HCEC 1CT (cell line): ENCODE measurements around the gene ZNF687.
"Not testable (repeated sequence)": the region's sequence is repeated elsewhere in the genome, so short reads cannot be mapped to it uniquely, and the experiment has no call there.

ENCODE experiments used
- DNase-seq: peaks from one replicate; pipeline ENCODE4 v3.0.0-alpha.2; 2017

ZNF687 gene, protein sequence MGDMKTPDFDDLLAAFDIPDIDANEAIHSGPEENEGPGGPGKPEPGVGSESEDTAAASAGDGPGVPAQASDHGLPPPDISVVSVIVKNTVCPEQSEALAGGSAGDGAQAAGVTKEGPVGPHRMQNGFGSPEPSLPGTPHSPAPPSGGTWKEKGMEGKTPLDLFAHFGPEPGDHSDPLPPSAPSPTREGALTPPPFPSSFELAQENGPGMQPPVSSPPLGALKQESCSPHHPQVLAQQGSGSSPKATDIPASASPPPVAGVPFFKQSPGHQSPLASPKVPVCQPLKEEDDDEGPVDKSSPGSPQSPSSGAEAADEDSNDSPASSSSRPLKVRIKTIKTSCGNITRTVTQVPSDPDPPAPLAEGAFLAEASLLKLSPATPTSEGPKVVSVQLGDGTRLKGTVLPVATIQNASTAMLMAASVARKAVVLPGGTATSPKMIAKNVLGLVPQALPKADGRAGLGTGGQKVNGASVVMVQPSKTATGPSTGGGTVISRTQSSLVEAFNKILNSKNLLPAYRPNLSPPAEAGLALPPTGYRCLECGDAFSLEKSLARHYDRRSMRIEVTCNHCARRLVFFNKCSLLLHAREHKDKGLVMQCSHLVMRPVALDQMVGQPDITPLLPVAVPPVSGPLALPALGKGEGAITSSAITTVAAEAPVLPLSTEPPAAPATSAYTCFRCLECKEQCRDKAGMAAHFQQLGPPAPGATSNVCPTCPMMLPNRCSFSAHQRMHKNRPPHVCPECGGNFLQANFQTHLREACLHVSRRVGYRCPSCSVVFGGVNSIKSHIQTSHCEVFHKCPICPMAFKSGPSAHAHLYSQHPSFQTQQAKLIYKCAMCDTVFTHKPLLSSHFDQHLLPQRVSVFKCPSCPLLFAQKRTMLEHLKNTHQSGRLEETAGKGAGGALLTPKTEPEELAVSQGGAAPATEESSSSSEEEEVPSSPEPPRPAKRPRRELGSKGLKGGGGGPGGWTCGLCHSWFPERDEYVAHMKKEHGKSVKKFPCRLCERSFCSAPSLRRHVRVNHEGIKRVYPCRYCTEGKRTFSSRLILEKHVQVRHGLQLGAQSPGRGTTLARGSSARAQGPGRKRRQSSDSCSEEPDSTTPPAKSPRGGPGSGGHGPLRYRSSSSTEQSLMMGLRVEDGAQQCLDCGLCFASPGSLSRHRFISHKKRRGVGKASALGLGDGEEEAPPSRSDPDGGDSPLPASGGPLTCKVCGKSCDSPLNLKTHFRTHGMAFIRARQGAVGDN

DNA sequence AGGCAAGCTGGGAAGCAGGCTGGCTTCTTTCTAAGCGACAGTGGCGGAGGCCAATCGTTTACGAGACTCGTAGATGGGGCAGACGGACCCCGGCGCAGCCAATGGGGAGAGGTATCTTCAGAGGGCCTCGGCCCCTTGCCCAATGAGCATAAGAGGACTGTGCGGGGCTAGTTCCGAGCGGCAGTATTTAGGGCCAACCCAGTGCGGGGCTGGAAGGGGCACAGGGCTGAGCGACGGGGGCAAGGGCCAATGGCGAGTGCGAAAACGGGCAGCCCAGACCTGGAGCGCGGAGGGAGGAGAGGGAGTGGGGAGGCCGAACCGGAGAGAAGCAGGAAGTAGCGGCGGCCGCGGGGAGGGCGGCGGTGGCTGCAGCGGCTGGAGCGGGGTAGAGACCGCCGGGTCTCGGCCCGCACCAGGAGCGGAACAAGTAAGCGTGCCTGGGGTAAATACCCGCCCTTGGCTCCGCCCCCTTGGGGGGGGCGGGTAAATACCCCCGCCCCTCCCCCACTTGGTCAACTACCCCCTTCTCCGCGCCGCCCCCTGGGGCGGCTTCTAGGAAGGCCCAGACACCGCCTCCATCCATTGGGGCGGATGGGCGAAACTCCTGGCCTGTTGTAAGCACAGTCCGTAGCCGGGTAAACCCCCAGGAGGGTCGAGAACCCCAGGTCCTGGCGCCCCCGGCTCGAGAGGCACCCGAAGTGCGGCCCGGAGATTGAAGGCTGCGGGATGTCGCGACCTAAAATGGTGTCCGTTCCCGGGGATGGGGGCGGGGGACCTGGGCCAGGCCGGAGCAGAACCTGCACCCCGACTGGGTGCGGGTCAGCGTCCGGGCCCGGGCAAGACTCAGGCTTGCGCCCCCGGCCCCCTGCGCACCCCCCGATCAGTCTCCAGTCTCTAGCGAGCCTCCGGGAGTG, at the start of gene ZNF687:
TSS of gene ZNF687 (plus strand) at position 331 of the 914 bp plus-strand sequence. CDS start 3,993 bp downstream, outside the sequence.
- DNase-seq, result peak; percentile 100

DNA sequence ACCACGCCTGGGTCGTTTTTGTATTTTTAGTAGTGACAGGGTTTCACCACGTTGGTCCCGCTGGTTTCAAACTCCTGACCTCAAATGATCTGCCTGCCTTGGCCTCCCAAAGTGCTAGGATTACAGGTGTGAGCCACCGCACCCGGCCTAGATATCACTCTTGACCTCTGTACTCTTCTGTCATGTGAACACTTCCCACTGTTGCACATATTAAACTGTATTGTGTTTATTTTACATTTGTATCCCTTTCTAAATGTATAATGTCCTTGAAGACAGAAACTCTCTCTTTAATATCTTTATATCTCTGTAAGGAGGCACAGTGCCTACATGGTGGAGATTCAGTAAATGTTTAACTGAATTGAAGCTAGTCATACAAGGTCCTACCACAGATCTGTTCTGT, 46.9 kb upstream of the ZNF687 start:
- DNase-seq, result no peak

DNA sequence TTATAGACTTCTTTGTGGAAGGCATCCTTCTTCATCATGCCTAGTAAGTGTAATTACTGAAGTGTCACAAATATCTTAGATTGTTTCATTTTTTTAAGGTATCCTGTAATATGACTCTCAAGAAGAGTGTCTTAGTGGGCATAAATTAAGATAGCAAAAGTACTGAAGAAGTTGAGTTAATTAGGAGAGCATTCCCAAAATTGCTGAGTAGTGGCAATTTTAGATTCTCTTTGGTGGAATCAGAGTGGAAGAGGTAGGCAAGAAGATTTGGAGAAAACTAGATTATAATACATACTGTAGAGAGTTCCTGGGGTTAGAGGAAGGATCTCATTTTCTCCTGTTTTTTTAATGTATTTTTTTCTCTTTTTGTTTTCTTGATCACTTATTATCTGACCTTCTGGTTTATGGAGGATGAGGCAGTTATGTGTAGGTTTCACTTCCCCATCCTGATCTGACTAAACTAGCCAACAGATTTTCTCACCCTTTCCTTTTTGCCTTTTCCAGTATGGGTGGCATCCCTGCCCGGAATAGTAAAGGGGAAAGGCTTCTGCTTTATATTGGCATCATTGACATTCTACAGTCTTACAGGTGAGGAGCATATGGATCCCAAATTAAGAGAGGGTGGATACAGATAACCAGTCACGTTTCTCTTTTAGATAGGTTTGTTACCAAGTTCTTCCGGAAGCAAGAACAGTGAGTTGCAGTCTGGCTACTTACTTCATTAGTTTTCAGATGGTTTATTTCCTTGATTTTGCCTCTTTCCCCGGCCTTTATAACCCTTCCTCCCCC, 44.2 kb upstream of the ZNF687 start:
- no peak for DNase-seq

DNA sequence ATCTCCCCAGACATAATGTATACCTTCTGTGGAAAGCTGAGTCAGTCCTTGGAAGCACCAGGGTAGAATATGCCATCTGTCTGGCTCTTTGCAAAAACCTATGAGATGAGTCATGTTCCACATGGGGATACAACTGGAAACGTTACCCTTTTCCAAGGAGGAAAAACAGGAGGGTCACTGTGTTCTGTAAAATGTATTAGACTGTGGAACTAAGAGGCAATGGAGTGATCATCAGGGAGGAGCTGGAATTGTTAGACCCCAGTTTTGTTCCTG, 43.7 kb upstream of the ZNF687 start:
- DNase-seq, result peak; percentile 89

DNA sequence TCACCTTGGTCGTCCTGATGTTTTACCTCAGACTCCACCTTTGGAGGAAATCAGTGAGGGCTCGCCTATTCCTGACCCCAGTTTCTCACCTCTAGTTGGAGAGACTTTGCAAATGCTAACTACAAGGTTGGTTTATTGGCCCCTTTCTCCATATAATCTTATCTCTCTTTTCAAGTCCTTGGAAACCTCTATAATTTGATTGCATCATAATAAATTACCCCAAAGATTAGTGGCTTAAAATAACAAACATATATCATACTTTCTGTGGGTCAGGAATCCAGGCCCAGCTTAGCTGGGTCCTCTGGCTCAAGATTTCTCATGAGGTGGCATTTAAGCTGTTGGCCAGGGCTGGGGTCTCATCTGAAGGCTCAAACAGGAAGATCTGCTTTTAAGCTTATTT, 39.7 kb upstream of the ZNF687 start:
- no peak for DNase-seq

DNA sequence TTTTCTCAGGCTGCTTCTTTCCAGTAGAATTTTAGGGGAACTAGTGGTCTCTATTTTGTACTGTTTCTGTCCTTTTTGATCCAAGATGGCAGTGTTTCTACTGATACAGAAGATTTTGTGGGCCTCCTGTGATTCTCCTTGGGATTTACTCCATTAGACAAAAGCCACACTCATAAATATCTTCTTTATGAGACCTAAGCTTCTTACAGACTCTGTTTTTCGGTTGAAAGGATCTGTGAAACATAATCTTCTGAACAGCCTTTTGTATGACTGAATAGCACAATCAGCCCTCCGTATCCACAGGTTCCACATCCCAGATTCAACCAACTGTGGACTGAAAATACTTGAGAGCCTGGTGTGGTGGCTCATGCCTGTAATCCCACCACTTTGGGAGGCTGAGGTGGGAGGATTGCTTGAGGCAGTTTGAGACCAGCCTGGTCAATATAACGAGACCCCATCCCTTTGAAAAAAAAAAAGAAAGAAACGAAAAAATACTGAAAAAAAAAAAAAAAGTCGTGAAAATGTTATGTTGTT, 38.3 kb upstream of the ZNF687 start:
- DNase-seq, result no peak

DNA sequence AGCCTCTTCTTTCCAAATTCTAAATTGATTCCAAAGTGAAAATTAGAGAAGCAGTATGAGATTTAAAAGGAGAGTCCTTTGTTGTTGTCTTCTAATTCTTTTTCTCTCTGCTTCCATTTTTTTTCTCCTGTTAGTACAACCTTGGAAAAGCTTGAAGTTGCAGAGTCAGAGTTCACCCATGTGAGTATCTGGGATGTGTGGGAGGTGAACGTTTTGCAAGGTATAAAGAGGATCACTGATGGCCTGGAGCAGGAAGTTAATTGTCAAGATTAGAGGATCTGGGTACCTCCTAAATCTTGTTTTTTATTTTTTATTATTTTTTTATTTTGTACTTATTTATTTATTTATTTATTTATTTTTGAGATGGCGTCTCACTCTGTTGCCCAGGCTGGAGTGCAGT, 35.3 kb upstream of the ZNF687 start:
- no peak for DNase-seq

DNA sequence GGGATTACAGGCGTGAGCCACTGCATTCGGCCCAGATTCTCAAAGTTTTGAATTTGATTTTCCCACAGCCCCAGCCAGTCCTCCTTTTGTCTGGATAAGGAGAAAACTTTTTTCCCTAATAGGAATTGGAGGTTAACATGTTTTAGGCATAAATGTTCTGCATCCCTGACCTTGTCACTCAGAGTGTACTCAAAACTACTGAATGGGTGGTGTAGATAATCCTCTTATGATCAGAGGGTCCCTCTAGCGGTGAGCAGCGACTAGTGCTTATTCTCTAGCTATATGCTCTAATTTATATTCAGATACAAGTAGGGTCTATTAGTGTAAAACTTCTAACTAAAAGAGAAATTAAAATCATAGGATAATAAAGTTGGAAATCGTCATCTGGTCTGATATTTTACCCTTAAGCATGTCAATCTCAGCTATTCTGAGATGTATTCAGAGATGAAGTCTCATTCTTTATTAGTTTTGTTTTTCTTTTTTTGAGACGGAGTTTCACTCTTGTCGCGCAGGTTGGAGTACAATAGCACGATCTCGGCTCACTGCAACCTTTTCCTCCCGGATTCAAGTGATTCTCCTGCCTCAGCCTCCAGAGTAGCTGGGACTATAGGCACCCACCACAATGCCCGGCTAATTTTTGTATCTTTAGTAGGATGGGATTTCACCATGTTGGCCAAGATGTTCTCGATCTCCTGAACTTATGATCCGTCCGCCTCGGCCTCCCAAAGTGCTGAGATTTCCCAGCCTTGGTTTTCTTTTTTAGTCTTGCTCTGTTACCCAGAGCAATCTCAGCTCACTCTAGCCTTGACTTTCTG, 30.2 kb upstream of the ZNF687 start:
- DNase-seq, result peak; percentile 84

DNA sequence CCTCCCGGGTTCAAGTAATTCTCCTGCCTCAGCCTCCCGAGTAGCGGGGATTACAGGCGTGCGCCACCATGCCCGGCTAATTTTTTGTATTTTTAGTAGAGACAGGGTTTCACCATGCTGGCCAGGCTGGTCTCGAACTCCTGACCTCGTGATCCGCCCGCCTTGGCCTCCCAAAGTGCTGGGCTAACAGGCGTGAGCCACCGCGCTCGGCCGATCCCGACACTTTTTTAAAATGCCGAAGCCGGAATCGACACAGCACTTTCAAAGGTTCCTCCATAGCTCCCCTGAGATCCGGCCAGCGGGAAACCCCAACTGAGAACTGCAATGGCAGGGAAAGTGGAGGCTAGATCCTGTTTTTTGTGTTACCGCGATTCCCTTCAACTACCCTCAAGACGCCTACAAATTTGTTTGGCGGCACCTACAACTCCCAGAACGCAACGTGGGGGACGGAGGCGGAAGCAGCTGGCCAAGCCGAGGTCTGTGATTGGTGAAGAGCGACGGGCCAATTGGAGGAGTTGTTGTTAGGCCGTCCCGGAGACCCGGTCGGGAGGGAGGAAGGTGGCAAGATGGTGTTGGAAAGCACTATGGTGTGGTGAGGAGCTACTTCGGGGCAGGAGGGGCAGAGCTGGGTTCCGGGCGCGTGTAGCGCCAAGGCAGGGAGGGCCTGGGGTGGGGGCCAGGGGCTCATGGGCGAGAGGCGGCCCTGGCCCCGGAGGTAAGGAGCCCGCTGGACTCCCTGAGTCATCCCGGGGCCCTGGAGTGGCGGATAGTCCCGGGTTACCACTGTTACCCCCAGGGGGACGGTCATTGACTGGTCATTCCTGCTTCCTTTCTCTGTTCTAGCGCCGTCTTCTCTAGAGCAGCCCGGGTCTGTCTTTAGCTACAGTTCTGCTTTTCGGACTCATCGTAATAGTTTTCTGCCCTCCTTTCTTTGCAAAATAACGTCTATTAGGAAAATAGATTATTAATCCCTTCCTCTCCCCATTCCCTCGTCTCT, 27.6 kb upstream of the ZNF687 start, which contains the start of gene PSMD4:
TSS of gene PSMD4 (plus strand) at position 518 of the 997 bp plus-strand sequence. CDS start at position 567, 49 bp downstream.
- peak; percentile 95 for DNase-seq

DNA sequence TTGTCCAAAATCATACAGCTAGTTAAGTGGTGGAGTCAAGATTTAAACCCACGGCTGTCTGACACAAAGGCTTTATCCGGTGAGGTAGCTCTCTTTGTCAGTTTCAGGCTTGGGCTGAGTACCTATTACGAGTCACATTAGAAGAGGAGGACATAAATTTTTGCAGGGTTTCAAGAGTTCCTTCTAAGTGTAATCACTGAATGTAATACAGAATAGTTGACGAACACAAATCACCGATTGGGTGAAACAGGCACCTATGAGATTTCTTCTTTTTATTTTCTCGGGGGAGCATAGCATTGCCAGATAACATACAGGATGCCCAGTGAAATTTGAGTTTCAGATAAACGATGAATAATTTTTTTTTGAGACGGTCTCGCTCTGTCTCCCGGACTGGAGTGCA, 26.7 kb upstream of the ZNF687 start:
- no peak for DNase-seq

DNA sequence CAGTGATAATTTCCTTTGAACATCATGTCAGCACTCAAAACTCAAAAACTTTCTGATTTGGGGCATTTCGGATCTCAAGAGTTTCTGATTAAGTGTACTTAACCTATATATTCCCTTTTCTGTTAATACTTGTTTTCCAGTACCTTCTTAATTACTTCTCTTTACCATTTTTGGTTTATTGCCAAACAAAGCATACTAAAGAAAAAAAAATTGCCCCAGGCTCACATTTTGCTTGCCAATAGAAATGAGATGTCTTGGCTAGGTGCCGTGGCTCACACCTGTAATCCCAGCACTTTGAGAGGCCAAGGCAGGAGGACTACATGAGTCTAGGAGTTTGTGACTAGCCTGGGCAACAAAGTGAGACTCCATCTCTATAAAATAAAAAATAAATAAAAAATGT, 22.7 kb upstream of the ZNF687 start:
- no peak for DNase-seq

DNA sequence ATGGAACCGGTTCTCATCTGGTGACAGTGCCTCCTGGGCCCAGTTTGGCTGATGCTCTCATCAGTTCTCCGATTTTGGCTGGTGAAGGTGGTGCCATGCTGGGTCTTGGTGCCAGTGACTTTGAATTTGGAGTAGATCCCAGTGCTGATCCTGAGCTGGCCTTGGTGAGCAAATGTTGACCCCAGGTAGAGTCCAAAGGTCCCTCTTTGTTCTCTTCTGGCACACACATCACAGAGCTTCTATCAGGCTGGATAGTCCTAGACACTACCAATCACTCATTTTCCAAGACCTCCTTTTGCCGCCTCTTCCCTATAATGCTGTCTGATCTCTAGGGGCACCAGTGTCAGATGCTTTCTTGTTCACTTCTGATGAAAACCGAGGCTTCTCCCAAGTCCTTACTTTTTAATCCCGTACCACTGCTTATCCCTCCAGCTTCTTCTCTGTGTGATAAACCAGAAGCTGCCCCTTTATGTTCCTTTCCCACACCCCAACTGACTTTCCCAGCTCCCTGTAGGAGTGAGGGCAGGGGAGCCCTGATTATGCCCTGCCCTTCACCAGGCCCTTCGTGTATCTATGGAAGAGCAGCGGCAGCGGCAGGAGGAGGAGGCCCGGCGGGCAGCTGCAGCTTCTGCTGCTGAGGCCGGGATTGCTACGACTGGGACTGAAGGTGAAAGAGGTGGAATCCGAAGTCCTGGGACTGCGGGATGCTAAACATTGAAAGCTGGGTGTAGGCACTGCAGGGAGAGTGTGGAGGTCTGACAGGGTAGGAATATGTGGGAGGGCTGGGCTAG, 16.5 kb upstream of the ZNF687 start:
- DNase-seq, result no peak

DNA sequence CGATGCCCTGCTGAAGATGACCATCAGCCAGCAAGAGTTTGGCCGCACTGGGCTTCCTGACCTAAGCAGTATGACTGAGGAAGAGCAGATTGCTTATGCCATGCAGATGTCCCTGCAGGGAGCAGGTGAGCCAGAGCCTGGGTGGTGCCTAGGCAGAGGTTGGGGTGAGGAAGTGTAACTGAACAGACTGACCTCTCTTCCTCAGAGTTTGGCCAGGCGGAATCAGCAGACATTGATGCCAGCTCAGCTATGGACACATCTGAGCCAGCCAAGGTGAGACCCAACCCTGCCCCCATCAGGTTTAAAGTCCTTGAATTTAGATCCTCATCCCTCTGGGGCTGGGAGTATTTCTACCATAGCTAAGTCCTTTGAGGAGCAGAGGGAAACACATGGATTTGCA, 15.8 kb upstream of the ZNF687 start:
- no peak for DNase-seq

DNA sequence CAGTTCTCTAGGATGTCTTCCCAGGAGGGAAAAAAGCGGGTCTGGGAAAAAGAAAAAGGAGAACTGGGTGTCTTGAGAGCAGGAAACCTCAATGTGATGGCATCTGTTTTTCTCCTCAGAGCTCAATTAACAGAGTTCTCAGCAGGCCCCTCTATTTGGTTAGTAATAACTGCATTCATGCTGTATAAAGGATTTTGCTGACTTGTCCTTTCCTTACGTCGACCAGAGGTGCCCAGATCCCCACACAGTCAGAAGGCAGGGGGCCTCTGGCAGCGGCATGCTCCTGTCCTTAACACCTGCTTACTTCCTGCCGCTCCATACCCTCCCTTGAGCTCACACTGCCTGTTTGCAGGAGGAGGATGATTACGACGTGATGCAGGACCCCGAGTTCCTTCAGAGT, 15.3 kb upstream of the ZNF687 start:
- DNase-seq, result no peak

DNA sequence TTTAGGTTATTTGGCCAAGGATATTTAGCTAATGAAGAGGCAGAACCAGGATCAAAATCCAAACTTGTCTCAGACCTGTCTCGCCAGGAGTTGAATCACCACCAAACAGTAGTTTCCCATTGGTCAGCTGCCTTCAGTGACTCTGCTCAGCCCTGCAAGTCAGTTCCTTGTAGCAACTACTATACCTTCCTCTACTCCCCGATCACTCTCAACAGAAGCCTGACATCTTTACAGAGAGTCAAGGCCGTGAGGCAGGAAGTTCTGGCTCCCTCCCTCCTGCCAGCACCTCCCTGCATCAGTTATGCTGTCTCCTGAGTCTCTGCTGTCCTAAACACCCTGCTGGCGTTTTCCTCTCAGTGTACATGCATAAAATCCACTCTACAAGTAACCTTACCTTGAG, 14.3 kb upstream of the ZNF687 start:
- no peak for DNase-seq

DNA sequence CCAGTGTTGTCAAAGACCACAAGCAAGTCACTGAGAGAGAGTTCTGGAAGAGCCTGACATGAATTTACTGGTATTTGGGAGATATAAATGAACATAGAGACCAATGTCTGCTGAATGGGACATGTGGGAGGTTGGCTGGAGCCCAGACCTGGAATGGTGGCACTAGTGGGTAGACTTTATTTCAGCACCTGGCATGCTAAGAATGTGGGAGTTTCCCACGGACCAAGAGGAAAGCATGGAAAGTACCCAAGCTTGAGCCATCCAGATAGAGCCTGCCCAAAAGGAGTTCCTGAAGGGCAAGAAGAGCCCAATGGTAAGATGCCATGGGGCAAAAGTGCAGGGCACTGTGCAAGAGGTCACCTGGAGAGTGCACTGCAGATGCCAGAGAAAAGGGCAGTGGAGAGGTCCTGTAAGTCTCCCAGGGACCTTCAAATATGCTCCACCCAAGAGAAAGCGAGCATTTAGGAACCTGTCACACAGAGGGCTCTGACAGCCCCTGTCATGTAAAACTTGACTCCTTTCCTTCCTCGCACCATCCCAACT, 8.1 kb upstream of the ZNF687 start:
- DNase-seq, result no peak

DNA sequence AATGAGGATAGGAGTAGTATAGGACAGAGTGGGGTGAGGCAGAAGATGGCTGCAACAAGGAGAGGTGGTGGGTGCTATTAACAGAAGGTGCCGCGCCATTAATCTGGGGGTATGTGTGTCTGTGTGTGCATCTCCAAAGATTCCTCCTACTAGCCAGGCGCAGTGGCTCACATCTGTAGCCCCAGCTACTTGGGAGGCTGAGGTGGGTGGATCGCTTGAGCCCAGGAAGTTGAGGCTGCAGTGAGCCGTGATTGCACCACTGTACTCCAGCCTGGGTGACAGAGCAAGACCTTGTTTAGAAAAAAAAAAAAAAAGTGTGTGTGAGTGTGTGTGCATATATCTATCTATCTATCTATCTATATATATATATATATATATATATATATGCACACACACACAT, 6.8 kb upstream of the ZNF687 start:
- not testable (repeated sequence) for DNase-seq

DNA sequence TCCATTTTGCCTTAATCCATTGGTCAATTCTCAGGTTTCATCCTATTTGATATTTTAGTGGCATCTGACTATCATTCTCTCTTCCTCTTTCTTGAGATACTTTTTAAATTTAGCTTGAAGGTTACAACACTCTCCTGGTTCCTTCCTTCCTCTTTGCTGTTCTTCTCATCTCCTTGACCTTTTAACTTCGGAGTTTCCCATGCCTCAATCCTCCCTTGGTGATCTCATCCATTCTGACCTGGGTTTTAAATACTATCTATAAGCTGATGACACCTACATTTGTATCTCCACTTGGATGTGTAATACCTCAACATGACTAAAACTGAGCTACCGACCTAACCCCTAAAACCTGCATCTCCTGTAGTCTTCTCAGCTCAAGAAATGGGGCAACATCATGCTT, 4.8 kb upstream of the ZNF687 start:
- DNase-seq, result no peak
